ENCODE results near the gene FXYD7.

Gene FXYD7

GRCh38 chr19:35171730-35172129 lies 28.7 kb downstream of the FXYD7 start:
- TF ChIP-seq, protein P1, sequence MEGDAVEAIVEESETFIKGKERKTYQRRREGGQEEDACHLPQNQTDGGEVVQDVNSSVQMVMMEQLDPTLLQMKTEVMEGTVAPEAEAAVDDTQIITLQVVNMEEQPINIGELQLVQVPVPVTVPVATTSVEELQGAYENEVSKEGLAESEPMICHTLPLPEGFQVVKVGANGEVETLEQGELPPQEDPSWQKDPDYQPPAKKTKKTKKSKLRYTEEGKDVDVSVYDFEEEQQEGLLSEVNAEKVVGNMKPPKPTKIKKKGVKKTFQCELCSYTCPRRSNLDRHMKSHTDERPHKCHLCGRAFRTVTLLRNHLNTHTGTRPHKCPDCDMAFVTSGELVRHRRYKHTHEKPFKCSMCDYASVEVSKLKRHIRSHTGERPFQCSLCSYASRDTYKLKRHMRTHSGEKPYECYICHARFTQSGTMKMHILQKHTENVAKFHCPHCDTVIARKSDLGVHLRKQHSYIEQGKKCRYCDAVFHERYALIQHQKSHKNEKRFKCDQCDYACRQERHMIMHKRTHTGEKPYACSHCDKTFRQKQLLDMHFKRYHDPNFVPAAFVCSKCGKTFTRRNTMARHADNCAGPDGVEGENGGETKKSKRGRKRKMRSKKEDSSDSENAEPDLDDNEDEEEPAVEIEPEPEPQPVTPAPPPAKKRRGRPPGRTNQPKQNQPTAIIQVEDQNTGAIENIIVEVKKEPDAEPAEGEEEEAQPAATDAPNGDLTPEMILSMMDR (IDR thresholded peaks at IDR 0.05), result no peak
- TF ChIP-seq ZFX (IDR thresholded peaks at IDR 0.05; ENCODE audit: borderline replicate concordance), result no peak
- H3K27ac ChIP-seq, result no peak overlapping the region

DNA sequence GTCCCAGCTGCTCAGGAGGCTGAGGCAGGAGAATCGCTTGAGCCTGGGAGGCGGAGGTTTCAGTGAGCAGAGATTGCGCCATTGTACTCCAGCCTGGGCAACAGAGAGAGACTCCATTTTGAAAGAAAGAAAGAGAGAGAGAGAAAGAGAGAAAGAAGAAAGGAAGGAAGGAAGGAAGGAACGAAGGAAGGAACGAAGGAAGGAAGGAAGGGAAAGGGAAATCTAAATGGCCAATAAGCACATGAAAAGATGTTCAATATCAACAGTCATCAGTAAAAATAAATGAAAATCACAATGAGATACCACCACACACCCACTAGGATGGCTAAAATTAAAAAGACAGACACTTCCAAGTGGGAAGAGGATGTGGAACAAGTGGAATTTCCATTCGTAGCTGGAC lies 31.2 kb downstream of the FXYD7 start:
- no peak overlapping the region for H3K27ac ChIP-seq
- no peak for TF ChIP-seq ZFX (IDR thresholded peaks at IDR 0.05; ENCODE audit: borderline replicate concordance)
- TF ChIP-seq, protein P1 (IDR thresholded peaks at IDR 0.05), result no peak

DNA sequence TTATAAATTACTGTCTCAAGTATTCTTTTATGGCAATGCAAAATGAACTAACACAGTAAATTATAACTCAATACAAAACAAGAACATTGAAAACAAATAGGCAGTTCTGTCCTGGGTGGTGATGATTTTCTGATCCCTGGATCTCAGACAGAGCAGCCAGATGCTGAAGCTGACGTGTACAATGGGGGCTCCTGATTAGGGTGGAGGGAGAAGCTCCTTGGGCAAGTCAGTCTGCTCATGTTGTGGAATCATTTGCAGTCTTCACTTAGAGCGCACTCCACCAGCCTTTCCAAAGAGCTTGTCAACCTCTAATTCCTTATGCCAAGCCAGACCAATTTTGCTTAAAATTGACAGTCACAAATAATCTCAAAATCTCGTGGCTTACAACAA lies 33.1 kb downstream of the FXYD7 start:
- TF ChIP-seq ZFX (IDR thresholded peaks at IDR 0.05; ENCODE audit: borderline replicate concordance), result no peak
- TF ChIP-seq, protein P1 (IDR thresholded peaks at IDR 0.05), result no peak
- H3K27ac ChIP-seq, result no peak overlapping the region

- no peak for TF ChIP-seq ZFX (IDR thresholded peaks at IDR 0.05; ENCODE audit: borderline replicate concordance)
- TF ChIP-seq, protein P1 (IDR thresholded peaks at IDR 0.05), result no peak
- no peak overlapping the region for H3K27ac ChIP-seq
Measured at GRCh38 chr19:35177377-35178274, 34.6 kb downstream of the FXYD7 start.

- no peak for TF ChIP-seq ZFX (IDR thresholded peaks at IDR 0.05; ENCODE audit: borderline replicate concordance)
- TF ChIP-seq, protein P1 (IDR thresholded peaks at IDR 0.05), result no peak
- H3K27ac ChIP-seq, result no peak overlapping the region
Measured at GRCh38 chr19:35178701-35179100, 35.6 kb downstream of the FXYD7 start.

DNA sequence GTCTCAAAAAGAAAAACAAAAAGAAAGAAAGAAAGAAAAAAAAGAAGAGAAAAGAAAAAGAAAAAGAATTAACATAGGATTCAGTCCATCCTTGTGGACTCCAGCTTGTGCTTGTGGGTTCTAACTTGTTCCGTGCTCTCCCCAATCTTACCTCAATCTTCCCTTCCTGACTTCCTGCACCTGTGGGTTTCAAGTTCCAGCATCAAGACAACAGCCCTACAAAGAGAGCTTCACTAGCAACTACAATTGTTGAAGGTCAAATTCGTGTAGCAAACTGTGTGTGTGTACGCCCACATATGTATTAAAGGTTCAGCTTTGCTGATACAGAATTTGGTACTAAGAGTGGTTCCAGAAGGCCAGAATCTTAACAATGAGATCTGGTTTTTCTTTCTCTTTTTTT lies 36.8 kb downstream of the FXYD7 start:
- H3K27ac ChIP-seq, result no peak overlapping the region
- no peak for TF ChIP-seq ZFX (IDR thresholded peaks at IDR 0.05; ENCODE audit: borderline replicate concordance)
- TF ChIP-seq, protein P1 (IDR thresholded peaks at IDR 0.05), result no peak

GRCh38 chr19:35181387-35181786 lies 38.3 kb downstream of the FXYD7 start:
- H3K27ac ChIP-seq, result no peak overlapping the region
- no peak for TF ChIP-seq ZFX (IDR thresholded peaks at IDR 0.05; ENCODE audit: borderline replicate concordance)
- TF ChIP-seq, protein P1 (IDR thresholded peaks at IDR 0.05), result no peak

All from 22Rv1 (cell line).